Neural cell (in vitro differentiated cells): ENCODE measurements around the gene RAI14. TPM values are rescaled to one million over a fixed set of nuclear protein-coding genes. Genes with fewer than 3 reads are reported as not detected.

Experiments used
- H2AFZ ChIP-seq: fragments of 200-600, 300-800 bp; sonication (generic), shearing (Covaris generic); 2 replicates; pipeline ENCODE4 v1.6.0; 2014; ENCODE audit warnings: low read depth, mild to moderate bottlenecking, antibody characterized with exemption, low read length, moderate library complexity
- H3F3A ChIP-seq: fragments of 200-600 bp; shearing (Covaris generic); 2 replicates; pipeline ENCODE4 v1.6.1; 2016; ENCODE audit warnings: mild to moderate bottlenecking, moderate library complexity, mixed read lengths, antibody characterized with exemption, low read length; ENCODE audit not compliant: insufficient read depth, poor library complexity, severe bottlenecking
- H3K27ac ChIP-seq: fragments of 200-600, 300-800 bp; sonication (generic), shearing (Covaris generic); 2 replicates; pipeline ENCODE4 v1.5.1; 2014; ENCODE audit warnings: mild to moderate bottlenecking, low read length, moderate library complexity
- H3K27me3 ChIP-seq: fragments of 300-800, 200-600 bp; sonication (generic), shearing (Covaris generic); 2 replicates; pipeline ENCODE4 v1.6.0; 2014; ENCODE audit warnings: mild to moderate bottlenecking, low read depth, low read length, moderate library complexity; ENCODE audit not compliant: insufficient read depth
- H3K36me3 ChIP-seq: fragments of 300-800, 200-600 bp; sonication (generic), shearing (Covaris generic); 2 replicates; pipeline ENCODE4 v1.5.1; 2014; ENCODE audit warnings: mild to moderate bottlenecking, antibody characterized with exemption, low read length, moderate library complexity; ENCODE audit not compliant: insufficient read depth
- H3K4me2 ChIP-seq: fragments of 300-800, 200-600 bp; sonication (generic), shearing (Covaris generic); 2 replicates; pipeline ENCODE4 v1.6.0; 2014; ENCODE audit warnings: mild to moderate bottlenecking, low read length
- H3K4me3 ChIP-seq: fragments of 300-800, 200-600 bp; sonication (generic), shearing (Covaris generic); 2 replicates; pipeline ENCODE4 v1.5.1; 2014; ENCODE audit warnings: mild to moderate bottlenecking, low read length, moderate library complexity
- H3K79me2 ChIP-seq: fragments of 200-600 bp; shearing (Covaris generic); replicated peaks from 2 replicates; pipeline ENCODE4 v1.6.0; 2014; ENCODE audit warnings: mild to moderate bottlenecking, low read length, moderate library complexity; ENCODE audit not compliant: insufficient read depth
- H3K9ac ChIP-seq: fragments of 300-800, 200-600 bp; sonication (generic), shearing (Covaris generic); 2 replicates; pipeline ENCODE4 v1.6.1; 2016; ENCODE audit warnings: mild to moderate bottlenecking, low read length, mixed read lengths
- H3K9me2 ChIP-seq: fragments of 200-600 bp; shearing (Covaris generic); 2 replicates; pipeline ENCODE4 v1.6.1; 2016; ENCODE audit warnings: mild to moderate bottlenecking, low read length, mixed read lengths; ENCODE audit not compliant: insufficient read depth
- H3K9me3 ChIP-seq: fragments of 200-600, 300-800 bp; sonication (generic), shearing (Covaris generic); 2 replicates; pipeline ENCODE4 v1.6.1; 2016; ENCODE audit warnings: mild to moderate bottlenecking, mixed run types, low read length, moderate library complexity, mixed read lengths
- H4K20me1 ChIP-seq: fragments of 200-600 bp; shearing (Covaris generic); 2 replicates; pipeline ENCODE4 v1.6.1; 2016; ENCODE audit warnings: mild to moderate bottlenecking, mixed run types; ENCODE audit not compliant: insufficient read depth
- CTCF ChIP-seq: fragments of 450-650 bp; IDR thresholded peaks from 2 replicates; pipeline ENCODE4 v1.5.1; 2014; ENCODE audit warnings: antibody characterized with exemption, mild to moderate bottlenecking, moderate library complexity; ENCODE audit not compliant: poor library complexity, severe bottlenecking
- EP300 ChIP-seq: fragments of 450-650 bp; conservative IDR thresholded peaks from 2 replicates; pipeline ENCODE4 v1.6.1; 2014; ENCODE audit warnings: antibody characterized with exemption, mild to moderate bottlenecking, moderate library complexity; ENCODE audit not compliant: poor library complexity, severe bottlenecking
- EZH2 ChIP-seq: fragments of 200-600, 300-800 bp; shearing (Covaris generic), sonication (generic); IDR thresholded peaks from 2 replicates; pipeline ENCODE4 v1.6.1; 2014; ENCODE audit warnings: antibody characterized with exemption, low read length, borderline replicate concordance, mild to moderate bottlenecking; ENCODE audit not compliant: insufficient read depth, poor library complexity, severe bottlenecking
- MXI1 ChIP-seq: fragments of 450-650 bp; conservative IDR thresholded peaks from 2 replicates; pipeline ENCODE4 v1.6.1; 2014; ENCODE audit warnings: antibody characterized with exemption, mild to moderate bottlenecking; ENCODE audit not compliant: poor library complexity, severe bottlenecking
- POLR2AphosphoS5 ChIP-seq: IDR thresholded peaks from 2 replicates; pipeline ENCODE4 v1.6.1; 2012
- RAD21 ChIP-seq: fragments of 450-650 bp; conservative IDR thresholded peaks from 2 replicates; pipeline ENCODE4 v1.6.1; 2014; ENCODE audit warnings: antibody characterized with exemption, mild to moderate bottlenecking, moderate library complexity
- REST ChIP-seq: IDR thresholded peaks from 2 replicates; pipeline ENCODE4 v1.6.1; 2012; ENCODE audit warnings: borderline replicate concordance
- SMC3 ChIP-seq: fragments of 450-650 bp; conservative IDR thresholded peaks from 2 replicates; pipeline ENCODE4 v1.6.1; 2014; ENCODE audit warnings: antibody characterized with exemption, mild to moderate bottlenecking, moderate library complexity; ENCODE audit not compliant: poor library complexity
- TAF1 ChIP-seq: IDR thresholded peaks from 2 replicates; pipeline ENCODE4 v1.6.1; 2012; ENCODE audit warnings: low read depth
- polyA plus RNA-seq: library from polyadenylated mRNA; depleted of rRNA; stranded (reverse); fragments of >200 nt; gene quantifications from 2 replicates; pipeline ENCODE4 v1.2.3, GENCODE V29; 2014

The RAI14 gene
- polyA plus RNA-seq, 1 donor from 2014 or later: 7.8 TPM

- Histone ChIP-seq H4K20me1 (no peaks in the 10 kb centered on the region), H3K9ac (no peak overlapping the region), H3K4me2 (no peak overlapping the region), H3K9me2 (no peaks in the 10 kb centered on the region), H3K9me3 (no peaks in the 10 kb centered on the region), H3K36me3 (no peaks in the 10 kb centered on the region), H3K27ac (no peak overlapping the region), H3K79me2 (no peaks in the 10 kb centered on the region), H2AFZ (no peak overlapping the region), H3K4me3 (no peak overlapping the region), H3K27me3 (no peaks in the 10 kb centered on the region), H3F3A (no peaks in the 10 kb centered on the region)
- TF ChIP-seq SMC3 (no peak), CTCF (no peak), REST (no peak), EP300 (no peak), EZH2 (no peak), TAF1 (no peak), MXI1 (no peak), RAD21 (no peak), POLR2AphosphoS5 (no peak)
These were observed 220.1 kb downstream of the RAI14 start for GRCh38 chr5:34876275-34876674.

- no peaks in the 10 kb centered on the region for H3K79me2 ChIP-seq
- H3K9ac ChIP-seq: no peak overlapping the region
- no peak overlapping the region for H3K27ac ChIP-seq
- H3K9me3 ChIP-seq: no peaks in the 10 kb centered on the region
- no peak overlapping the region for H3K4me3 ChIP-seq
- H3K36me3 ChIP-seq: no peaks in the 10 kb centered on the region
- no peaks in the 10 kb centered on the region for H3F3A ChIP-seq
- no peaks in the 10 kb centered on the region for H3K9me2 ChIP-seq
- TF ChIP-seq POLR2AphosphoS5: no peak
- TF ChIP-seq CTCF: no peak
- no peak for TF ChIP-seq EZH2
- TF ChIP-seq RAD21: no peak
- TF ChIP-seq MXI1: no peak
- no peak for TF ChIP-seq TAF1
- no peak for TF ChIP-seq REST
- TF ChIP-seq EP300: no peak
- TF ChIP-seq SMC3: no peak
- H4K20me1 ChIP-seq: no peaks in the 10 kb centered on the region
- no peak overlapping the region for H2AFZ ChIP-seq
- no peaks in the 10 kb centered on the region for H3K27me3 ChIP-seq
- no peak overlapping the region for H3K4me2 ChIP-seq
These were observed 225.1 kb downstream of the RAI14 start for GRCh38 chr5:34881246-34881645.
